Measurements from ENCODE around the gene WDHD1. TPM values are rescaled to one million over a fixed set of nuclear protein-coding genes. Genes with fewer than 3 reads are reported as not detected.

WDHD1 gene
- total and polyA plus RNA-seq, 2 of the 8 experiments (the other 6 are each of a cell fraction or from before 2014, with no cell fraction given), result 17.8 to 87.9 TPM

GRCh38 chr14:54974788-54975414 is 52.0 kb downstream of the WDHD1 start:
- Histone ChIP-seq H2BK12ac (ENCODE audit: low read depth, low read length) (no peak overlapping the region), H3K79me1 (ENCODE audit: low read depth, low read length) (no peaks in the 10 kb centered on the region), H4K91ac (replicated peaks; ENCODE audit: insufficient read length, low read length) (no peak overlapping the region), H3K36me3 (ENCODE audit: control insufficient read depth in 2 of 4, insufficient read depth in 4 of 4, low read length in 3 of 4) (peaks cover 4 to 64% (median 10%) of the 10 kb centered on the region in 4 experiments; a peak in 5 of 8 replicates), H3K4me2 (ENCODE audit: insufficient read depth in 1 of 2, low read depth in 2 of 2, low read length in 2 of 2) (no peak overlapping the region), H2AK5ac (ENCODE audit: low read depth, low read length) (no peak overlapping the region), H3K4me1 (replicated peaks in 1 of 4; ENCODE audit: control insufficient read depth in 3 of 4, insufficient read depth in 4 of 4, low read length in 3 of 4) (no peaks in the 10 kb centered on the region), H3K14ac (ENCODE audit: insufficient read length) (no peak overlapping the region), H4K5ac (ENCODE audit: insufficient read length, low read depth, low read length) (no peak overlapping the region), H2BK5ac (ENCODE audit: low read depth, low read length) (no peak overlapping the region), H3K23me2 (ENCODE audit: low read depth, low read length) (no peaks in the 10 kb centered on the region), H2AFZ (ENCODE audit: low read length) (no peak overlapping the region), H3K18ac (ENCODE audit: extremely low read depth, low read length) (no peak overlapping the region), H3K9ac (replicated peaks in 1 of 4; ENCODE audit: extremely low read depth in 1 of 4, low read depth in 3 of 4, low read length in 3 of 4) (no peak overlapping the region), H3K4me3 (ENCODE audit: extremely low read depth in 1 of 4, insufficient read depth in 2 of 4, low read depth in 3 of 4, low read length in 4 of 4) (no peak overlapping the region), H2BK20ac (ENCODE audit: low read length) (no peak overlapping the region), H2BK120ac (replicated peaks; ENCODE audit: low read depth, low read length) (no peak overlapping the region), H3K79me2 (ENCODE audit: control insufficient read depth in 1 of 2, insufficient read depth in 2 of 2, low read length in 2 of 2) (peaks cover 0 to 18% of the 10 kb centered on the region in 2 experiments; a peak in 2 of 4 replicates), H3K4ac (replicated peaks; ENCODE audit: insufficient read length, low read depth, low read length) (no peak overlapping the region), H3K23ac (ENCODE audit: insufficient read length) (no peak overlapping the region), H3K27ac (ENCODE audit: low read depth, low read length) (no peak overlapping the region), H3K56ac (replicated peaks; ENCODE audit: insufficient read length, low read depth, low read length) (no peak overlapping the region), H4K8ac (ENCODE audit: extremely low read depth, insufficient read depth, low read length) (no peak overlapping the region), H2BK15ac (ENCODE audit: low read length) (no peak overlapping the region), H4K20me1 (replicated peaks in 1 of 2; ENCODE audit: control insufficient read depth in 1 of 2, insufficient read depth in 2 of 2, low read length in 2 of 2) (no peaks in the 10 kb centered on the region), H3K9me3 (ENCODE audit: insufficient read depth in 2 of 2, low read depth in 1 of 2, low read length in 1 of 2) (no peaks in the 10 kb centered on the region), H3K27me3 (replicated peaks in 1 of 4; ENCODE audit: control insufficient read depth in 3 of 4, extremely low read depth in 1 of 4, insufficient read depth in 3 of 4, low read length in 3 of 4) (no peaks in the 10 kb centered on the region)
- FAIRE-seq, result no peak
- ChIA-PET POLR2A (ENCODE audit: partially characterized antibody) (no interaction called here), CTCF (ENCODE audit: partially characterized antibody) (interaction anchor here (0.6 kb wide), 1 partner anchor 69 kb away, joined by 6 read pairs; no protein-coding TSS in a partner anchor)
- 90% methylated on average over 5 of the region's 5 CpGs; no CpG with 5 or more reads in 1 of the 2 experiments for WGBS, 2 experiments (ENCODE audit: extremely low coverage in 1 of 2, insufficient coverage in 1 of 2, insufficient read length in 1 of 2, insufficient replicate concordance in 2 of 2, low coverage in 1 of 2, low lambda C conversion rate in 2 of 2, missing lambda C conversion rate in 1 of 2)
- DNase-seq (ENCODE audit: low read depth in 1 of 2, low spot score in 2 of 2), result no peak
- TF ChIP-seq, protein P1, sequence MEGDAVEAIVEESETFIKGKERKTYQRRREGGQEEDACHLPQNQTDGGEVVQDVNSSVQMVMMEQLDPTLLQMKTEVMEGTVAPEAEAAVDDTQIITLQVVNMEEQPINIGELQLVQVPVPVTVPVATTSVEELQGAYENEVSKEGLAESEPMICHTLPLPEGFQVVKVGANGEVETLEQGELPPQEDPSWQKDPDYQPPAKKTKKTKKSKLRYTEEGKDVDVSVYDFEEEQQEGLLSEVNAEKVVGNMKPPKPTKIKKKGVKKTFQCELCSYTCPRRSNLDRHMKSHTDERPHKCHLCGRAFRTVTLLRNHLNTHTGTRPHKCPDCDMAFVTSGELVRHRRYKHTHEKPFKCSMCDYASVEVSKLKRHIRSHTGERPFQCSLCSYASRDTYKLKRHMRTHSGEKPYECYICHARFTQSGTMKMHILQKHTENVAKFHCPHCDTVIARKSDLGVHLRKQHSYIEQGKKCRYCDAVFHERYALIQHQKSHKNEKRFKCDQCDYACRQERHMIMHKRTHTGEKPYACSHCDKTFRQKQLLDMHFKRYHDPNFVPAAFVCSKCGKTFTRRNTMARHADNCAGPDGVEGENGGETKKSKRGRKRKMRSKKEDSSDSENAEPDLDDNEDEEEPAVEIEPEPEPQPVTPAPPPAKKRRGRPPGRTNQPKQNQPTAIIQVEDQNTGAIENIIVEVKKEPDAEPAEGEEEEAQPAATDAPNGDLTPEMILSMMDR (IDR thresholded peaks at IDR 0.05; ENCODE audit: control extremely low read depth in 1 of 3, insufficient read depth in 1 of 3, low read depth in 1 of 3, low read length in 3 of 3), result no peak
- TF ChIP-seq RFX5 (IDR thresholded peaks at IDR 0.05; ENCODE audit: borderline replicate concordance, low read depth, low read length), result no peak
- TF ChIP-seq TBP (IDR thresholded peaks at IDR 0.05; ENCODE audit: low read depth, low read length), result no peak

All from H1 (cell line).